ENCODE results near the gene SMYD3.
"Not testable (repeated sequence)": the region's sequence is repeated elsewhere in the genome, so short reads cannot be mapped to it uniquely, and the experiment has no call there.

Gene SMYD3

GRCh38 chr1:246036175-246036574 lies 470.9 kb downstream of the SMYD3 start:
- TF ChIP-seq CTCF (IDR thresholded peaks at IDR 0.05; ENCODE audit: insufficient read depth, missing control alignments) = no peak
- no peak for FAIRE-seq
- no peak for DNase-seq (ENCODE audit: insufficient read length, low spot score)

- no peak for TF ChIP-seq CTCF (IDR thresholded peaks at IDR 0.05; ENCODE audit: insufficient read depth, missing control alignments)
- FAIRE-seq (no peak), DNase-seq (ENCODE audit: insufficient read length, low spot score) (no peak)
These were observed 472.0 kb downstream of the SMYD3 start for GRCh38 chr1:246035060-246035541.

- TF ChIP-seq CTCF (IDR thresholded peaks at IDR 0.05; ENCODE audit: insufficient read depth, missing control alignments) = no peak
- FAIRE-seq (no peak), DNase-seq (ENCODE audit: insufficient read length, low spot score) (no peak)
These were observed 472.4 kb downstream of the SMYD3 start for GRCh38 chr1:246034630-246035029.

- DNase-seq (ENCODE audit: insufficient read length, low spot score) (no peak), FAIRE-seq (no peak)
- TF ChIP-seq CTCF (IDR thresholded peaks at IDR 0.05; ENCODE audit: insufficient read depth, missing control alignments) = no peak
These were observed 474.1 kb downstream of the SMYD3 start for GRCh38 chr1:246032984-246033383.

GRCh38 chr1:246032031-246032551 lies 475.0 kb downstream of the SMYD3 start:
- DNase-seq (ENCODE audit: insufficient read length, low spot score) (no peak), FAIRE-seq (no peak)
- no peak for TF ChIP-seq CTCF (IDR thresholded peaks at IDR 0.05; ENCODE audit: insufficient read depth, missing control alignments)

- FAIRE-seq = no peak
- TF ChIP-seq CTCF (IDR thresholded peaks at IDR 0.05; ENCODE audit: insufficient read depth, missing control alignments) = no peak
- no peak for DNase-seq (ENCODE audit: insufficient read length, low spot score)
These were observed 477.5 kb downstream of the SMYD3 start for GRCh38 chr1:246029616-246030015.

GRCh38 chr1:246024118-246024517 lies 483.0 kb downstream of the SMYD3 start:
- FAIRE-seq; DNase-seq (ENCODE audit: insufficient read length, low spot score): not testable (repeated sequence)
